Measurements from ENCODE around the gene FKBP2. TPM values are rescaled to one million over a fixed set of nuclear protein-coding genes. Genes with fewer than 3 reads are reported as not detected.

FKBP2 gene
- total RNA-seq, 8 experiments from 2014 or later = 61.8 to 156 (median 85.0) TPM

DNA sequence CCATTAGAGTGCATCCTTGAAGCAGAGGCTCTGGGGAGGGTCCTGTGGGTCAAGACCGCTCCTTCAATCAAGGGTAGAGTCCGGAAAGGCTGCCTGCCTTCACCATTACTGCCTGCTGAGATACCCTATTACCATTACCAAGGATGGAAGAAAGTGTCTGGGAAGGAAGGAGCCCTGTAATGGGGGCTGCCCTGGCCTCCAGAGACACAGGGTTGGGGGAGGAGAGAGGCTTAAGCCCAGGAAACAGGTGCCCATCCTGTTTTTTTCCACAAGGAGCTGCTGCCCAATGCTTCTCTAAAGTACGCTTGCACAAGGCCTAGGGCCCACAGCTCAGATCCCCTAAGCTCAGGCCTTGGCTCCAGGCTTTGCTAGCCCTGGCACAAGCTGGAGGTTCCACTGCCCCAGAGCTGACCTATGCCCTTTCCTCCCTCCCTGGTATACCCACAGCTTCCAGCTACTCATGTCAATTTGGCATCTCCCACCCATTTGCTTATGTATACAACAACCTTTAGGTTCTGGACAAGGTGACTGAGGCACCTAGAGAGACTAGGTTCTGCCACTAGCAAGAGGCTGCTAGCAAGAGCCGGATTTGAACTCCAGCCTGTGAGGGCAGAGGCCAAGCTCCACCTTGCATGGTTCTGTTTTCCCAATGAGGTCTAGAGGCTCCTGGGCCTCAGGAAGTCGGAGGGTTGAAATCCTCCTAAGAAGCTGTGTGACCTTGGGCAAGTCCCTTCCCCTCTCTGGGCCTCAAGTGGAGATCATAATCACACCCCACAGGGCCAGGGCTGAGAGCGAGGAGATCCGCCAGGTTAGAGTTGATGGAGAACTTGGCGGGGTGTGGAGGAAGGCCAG is 8.9 kb downstream of the FKBP2 start:
- in situ Hi-C loops (cut with MboI; ENCODE audit: low pct_unique_long_range_greater_than_20kb in 2 of 9, low sequenced_read_pairs in 9 of 9, unreplicated experiment in 9 of 9) = no loop called here
- H3K4me3 ChIP-seq = no peak overlapping the region
- no peak for ATAC-seq (replicated peaks in 6 of 8)
- 73 to 100% (median 92%) methylated on average over 1 to 7 of the region's 8 CpGs; no CpG with 5 or more reads in 6 of the 10 experiments for WGBS, 10 experiments
- no peak overlapping the region for H3K27ac ChIP-seq
- H3K4me1 ChIP-seq (replicated peaks in 1 of 2) = peaks cover 14 to 29% of the 10 kb centered on the region in 2 donors

DNA sequence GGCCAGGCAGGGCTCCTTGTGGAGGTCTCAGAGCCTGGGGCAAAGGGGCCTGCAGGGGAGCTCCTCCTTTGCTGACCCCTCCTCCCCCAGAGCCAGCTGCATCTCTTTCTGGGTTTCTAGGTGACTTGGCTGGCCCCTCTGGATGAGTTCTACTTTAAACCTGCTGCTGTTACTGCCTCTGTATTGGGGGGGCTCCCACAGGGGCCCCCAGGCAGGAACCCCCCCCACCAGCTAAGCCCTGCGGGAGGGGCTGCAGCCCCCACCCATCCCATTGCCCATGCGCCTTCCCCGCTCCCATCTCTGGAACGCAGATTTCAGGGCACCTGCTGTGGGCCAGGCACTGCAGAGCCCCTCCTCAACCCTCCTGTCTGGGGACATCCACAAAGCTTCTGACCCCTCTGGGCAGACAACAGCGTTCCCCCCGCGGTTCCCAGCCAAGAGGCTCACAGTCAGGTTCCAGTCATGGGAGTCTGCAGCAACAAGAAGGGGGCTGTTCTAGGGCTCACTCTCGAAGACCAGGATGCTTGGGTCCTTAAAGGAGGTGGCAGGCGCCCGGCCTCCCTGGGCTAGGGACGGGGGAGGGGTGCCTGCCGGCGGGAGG is 9.6 kb downstream of the FKBP2 start:
- ATAC-seq (replicated peaks in 6 of 8) = peak in 1 of 8 experiments; percentile 0
- Histone ChIP-seq H3K27ac (peak overlapping the region in 1 of 2 donors; percentile 7), H3K4me3 (peak overlapping the region; percentile 37 to 61 (median 47)), H3K4me1 (replicated peaks in 1 of 2) (peaks cover 14 to 26% of the 10 kb centered on the region in 2 donors)
- 0 to 7% methylated on average over 3 to 5 of the region's 13 CpGs; no CpG with 5 or more reads in 8 of the 10 experiments for WGBS, 10 experiments
- in situ Hi-C loops (cut with MboI; ENCODE audit: low pct_unique_long_range_greater_than_20kb in 2 of 9, low sequenced_read_pairs in 9 of 9, unreplicated experiment in 9 of 9) = no loop called here

DNA sequence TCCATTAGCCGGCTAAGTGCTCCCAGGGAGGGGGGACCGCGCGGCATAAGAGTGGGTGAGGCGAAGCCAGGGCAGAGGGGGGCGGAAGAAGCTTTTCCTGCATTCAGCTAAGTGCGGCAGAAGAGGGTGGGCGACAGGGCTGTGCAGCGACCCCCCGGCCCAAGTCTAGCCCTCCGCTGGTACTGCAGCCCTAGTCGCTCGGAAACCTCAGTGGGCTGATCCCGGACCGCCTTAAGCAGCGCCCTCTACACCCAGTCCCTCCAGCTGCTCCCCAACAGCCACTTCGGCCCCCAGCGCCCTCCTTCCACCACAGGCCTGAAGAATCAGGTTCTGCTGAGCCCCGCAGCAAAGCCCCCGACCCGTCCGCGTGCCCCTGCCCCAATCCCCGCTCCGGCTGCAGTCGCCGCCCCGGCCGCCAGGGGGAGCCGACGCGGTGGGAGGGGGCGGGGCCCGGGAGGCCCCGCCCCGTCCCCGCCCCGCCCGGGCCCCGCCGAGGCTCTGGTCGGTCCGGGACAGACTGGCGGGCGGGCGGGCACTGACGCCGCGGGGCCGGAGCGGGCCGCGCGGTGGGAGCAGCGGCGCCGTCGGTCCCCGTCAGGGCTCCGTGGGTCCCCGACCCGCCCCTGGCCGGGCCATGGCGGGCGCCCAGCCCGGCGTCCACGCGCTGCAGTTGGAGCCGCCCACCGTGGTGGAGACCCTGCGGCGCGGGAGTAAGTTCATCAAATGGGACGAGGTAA is 10.3 kb downstream of the FKBP2 start, which contains the start of gene PLCB3:
Gene PLCB3, plus strand, starts transcription at position 515 of the 737 bp plus-strand sequence. Its CDS starts 120 bp downstream, at position 635.
- peaks cover 14 to 25% of the 10 kb centered on the region in 2 donors for H3K4me1 ChIP-seq (replicated peaks in 1 of 2)
- 0% methylated on average over 1 of the region's 75 CpGs; no CpG with 5 or more reads in 9 of the 10 experiments for WGBS, 10 experiments
- H3K4me3 ChIP-seq = peak within 1 kb of the TSS; percentile 37 to 61 (median 47)
- ATAC-seq (replicated peaks in 6 of 8) = peak; percentile 21 to 56 (median 42)
- in situ Hi-C loops (cut with MboI; ENCODE audit: low pct_unique_long_range_greater_than_20kb in 2 of 9, low sequenced_read_pairs in 9 of 9, unreplicated experiment in 9 of 9) = no loop called here
- H3K27ac ChIP-seq = peak within 1 kb of the TSS in 1 of 2 donors; percentile 7

DNA sequence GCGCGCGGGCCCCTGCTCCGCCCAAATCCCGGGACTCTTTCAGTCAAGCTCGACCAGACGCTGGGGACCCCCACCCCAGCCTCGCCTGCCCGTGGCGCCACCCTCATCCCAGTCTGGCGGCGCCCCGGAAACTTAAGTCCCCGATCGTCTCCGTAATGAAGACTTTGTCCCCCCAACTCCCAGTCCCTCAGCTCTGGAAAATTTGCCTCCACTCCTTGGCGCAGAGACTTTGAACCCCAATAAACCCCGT is 10.8 kb downstream of the FKBP2 start:
- in situ Hi-C loops (cut with MboI; ENCODE audit: low pct_unique_long_range_greater_than_20kb in 2 of 9, low sequenced_read_pairs in 9 of 9, unreplicated experiment in 9 of 9) = no loop called here
- Histone ChIP-seq H3K4me3 (peak overlapping the region; percentile 37 to 61 (median 47)), H3K27ac (no peak overlapping the region), H3K4me1 (replicated peaks in 1 of 2) (peaks cover 14 to 25% of the 10 kb centered on the region in 2 donors)
- ATAC-seq (replicated peaks in 6 of 8) = no peak
- WGBS, 10 experiments = 0% methylated on average over 3 of the region's 18 CpGs; no CpG with 5 or more reads in 9 of the 10 experiments

DNA sequence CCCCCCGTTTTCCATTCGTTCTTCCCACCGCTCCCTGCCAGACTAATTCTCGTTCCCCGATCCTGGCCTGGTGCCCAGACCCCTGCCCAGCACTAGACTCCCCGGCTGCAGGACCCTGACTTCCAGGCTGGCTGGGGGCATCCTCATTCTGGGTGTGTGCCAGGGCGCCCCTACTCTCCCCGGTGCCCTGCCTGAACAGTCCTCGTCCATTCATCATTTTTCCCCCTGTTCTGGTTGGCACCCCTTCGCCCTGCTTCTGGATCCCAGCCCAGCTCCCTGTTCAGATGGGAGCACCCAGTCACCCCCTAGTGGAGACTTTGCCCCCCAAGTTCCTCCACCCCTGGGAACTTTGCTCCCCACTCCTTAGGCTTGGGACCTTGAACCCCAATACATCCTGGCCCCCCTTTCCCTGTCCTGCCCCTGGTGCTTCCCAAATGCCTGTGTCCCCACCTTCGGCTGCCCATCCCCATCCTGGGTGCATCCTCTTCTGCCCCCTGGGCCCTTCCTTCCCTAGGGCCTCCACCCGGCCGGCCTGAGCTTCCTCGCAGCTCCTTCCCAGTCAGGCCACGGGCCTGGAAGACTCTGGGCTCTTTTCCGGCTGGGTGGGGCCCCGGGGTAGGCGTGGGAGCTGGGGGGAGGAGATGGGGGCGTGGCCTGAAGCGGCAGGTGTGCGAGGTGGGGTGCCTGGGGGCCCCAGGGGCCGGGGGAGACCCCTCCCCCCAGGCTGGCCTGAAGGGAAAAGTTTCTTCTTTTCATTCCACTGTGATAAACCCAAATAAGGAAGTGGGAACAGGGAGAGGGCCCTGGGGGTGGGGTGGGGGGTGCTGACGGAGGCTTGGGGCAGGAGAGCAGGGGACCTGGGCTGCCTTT is 11.3 kb downstream of the FKBP2 start:
- ATAC-seq (replicated peaks in 6 of 8) = peak in 3 of 8 experiments; percentile 11 to 38 (median 37)
- in situ Hi-C loops (cut with MboI; ENCODE audit: low pct_unique_long_range_greater_than_20kb in 2 of 9, low sequenced_read_pairs in 9 of 9, unreplicated experiment in 9 of 9) = no loop called here
- Histone ChIP-seq H3K4me1 (replicated peaks in 1 of 2) (peaks cover 14 to 25% of the 10 kb centered on the region in 2 donors), H3K27ac (no peak overlapping the region), H3K4me3 (peak overlapping the region; percentile 37 to 61 (median 47))
- WGBS, 10 experiments = 3 to 18% methylated on average over 4 to 6 of the region's 23 CpGs; no CpG with 5 or more reads in 8 of the 10 experiments

DNA sequence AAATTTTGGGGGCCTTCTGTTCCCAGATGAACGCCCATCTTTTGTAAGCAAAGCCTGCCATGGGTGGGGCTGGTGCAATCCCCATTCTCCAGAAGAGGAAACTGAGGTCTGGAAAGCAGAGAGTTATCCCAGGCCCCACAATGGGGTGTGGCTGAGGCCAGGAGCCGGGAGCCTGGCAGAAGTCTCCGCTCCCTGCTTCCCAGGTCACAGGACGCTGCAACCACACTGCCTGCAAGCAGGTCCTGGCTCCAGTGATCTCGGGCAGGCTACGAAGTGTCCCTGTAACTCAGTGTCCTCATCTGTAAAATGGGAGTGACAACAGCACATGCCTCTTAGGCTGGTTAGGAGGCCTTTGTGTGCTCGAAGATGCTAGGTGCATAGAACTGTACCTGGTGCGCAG is 12.1 kb downstream of the FKBP2 start:
- WGBS, 10 experiments = 61 to 90% (median 85%) methylated on average over 2 to 7 of the region's 8 CpGs; no CpG with 5 or more reads in 5 of the 10 experiments
- H3K4me3 ChIP-seq = no peak overlapping the region
- in situ Hi-C loops (cut with MboI; ENCODE audit: low pct_unique_long_range_greater_than_20kb in 2 of 9, low sequenced_read_pairs in 9 of 9, unreplicated experiment in 9 of 9) = no loop called here
- no peak for ATAC-seq (replicated peaks in 6 of 8)
- peaks cover 8 to 20% of the 10 kb centered on the region in 2 donors for H3K4me1 ChIP-seq (replicated peaks in 1 of 2)
- H3K27ac ChIP-seq = no peak overlapping the region

DNA sequence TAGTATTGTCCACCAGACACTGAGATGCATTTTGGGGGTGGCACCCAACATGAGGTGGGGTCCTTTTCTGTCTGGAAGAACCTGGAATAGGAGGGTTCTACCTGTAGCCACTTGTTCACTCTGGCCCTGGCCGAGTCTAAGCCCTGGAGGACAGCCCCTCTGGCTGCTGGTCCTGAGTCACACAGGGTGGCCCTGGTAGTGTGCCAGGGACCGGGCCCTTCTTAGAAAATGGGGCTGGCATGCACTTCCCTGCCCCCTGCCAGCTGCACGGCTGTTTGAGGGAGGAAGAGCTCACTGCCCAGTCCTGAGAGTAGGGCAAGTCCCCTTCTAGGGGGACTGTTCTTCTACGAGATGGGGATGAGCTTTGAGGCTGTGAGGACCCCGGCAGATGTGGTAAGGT is 12.6 kb downstream of the FKBP2 start:
- ATAC-seq (replicated peaks in 6 of 8) = no peak
- 100% methylated on average over 1 of the region's 5 CpGs; no CpG with 5 or more reads in 9 of the 10 experiments for WGBS, 10 experiments
- in situ Hi-C loops (cut with MboI; ENCODE audit: low pct_unique_long_range_greater_than_20kb in 2 of 9, low sequenced_read_pairs in 9 of 9, unreplicated experiment in 9 of 9) = no loop called here
- Histone ChIP-seq H3K4me3 (no peak overlapping the region), H3K4me1 (replicated peaks in 1 of 2) (peaks cover 8 to 20% of the 10 kb centered on the region in 2 donors), H3K27ac (no peak overlapping the region)

DNA sequence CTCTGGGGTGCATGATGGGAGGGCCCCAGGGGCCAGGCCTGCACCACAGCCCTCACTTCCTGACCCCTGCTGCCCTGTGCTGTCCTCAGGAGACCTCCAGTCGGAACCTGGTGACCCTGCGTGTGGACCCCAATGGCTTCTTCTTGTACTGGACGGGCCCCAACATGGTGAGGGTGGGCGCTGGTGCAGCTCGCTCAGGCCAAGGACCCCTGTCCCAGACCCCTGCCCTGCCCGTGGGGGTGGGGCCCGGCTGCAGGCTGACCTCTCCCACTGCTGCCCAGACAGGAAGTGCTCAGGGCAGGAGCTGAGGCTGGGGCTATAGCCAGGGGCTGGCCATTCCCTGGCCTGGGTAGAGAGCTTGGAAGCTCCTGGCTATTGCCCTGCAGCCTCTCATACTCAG is 13.4 kb downstream of the FKBP2 start:
- Histone ChIP-seq H3K4me3 (no peak overlapping the region), H3K27ac (no peak overlapping the region), H3K4me1 (replicated peaks in 1 of 2) (peaks cover 8 to 17% of the 10 kb centered on the region in 2 donors)
- in situ Hi-C loops (cut with MboI; ENCODE audit: low pct_unique_long_range_greater_than_20kb in 2 of 9, low sequenced_read_pairs in 9 of 9, unreplicated experiment in 9 of 9) = no loop called here
- no peak for ATAC-seq (replicated peaks in 6 of 8)
- WGBS, 10 experiments = 90 to 100% methylated on average over 1 to 2 of the region's 7 CpGs; no CpG with 5 or more reads in 8 of the 10 experiments

DNA sequence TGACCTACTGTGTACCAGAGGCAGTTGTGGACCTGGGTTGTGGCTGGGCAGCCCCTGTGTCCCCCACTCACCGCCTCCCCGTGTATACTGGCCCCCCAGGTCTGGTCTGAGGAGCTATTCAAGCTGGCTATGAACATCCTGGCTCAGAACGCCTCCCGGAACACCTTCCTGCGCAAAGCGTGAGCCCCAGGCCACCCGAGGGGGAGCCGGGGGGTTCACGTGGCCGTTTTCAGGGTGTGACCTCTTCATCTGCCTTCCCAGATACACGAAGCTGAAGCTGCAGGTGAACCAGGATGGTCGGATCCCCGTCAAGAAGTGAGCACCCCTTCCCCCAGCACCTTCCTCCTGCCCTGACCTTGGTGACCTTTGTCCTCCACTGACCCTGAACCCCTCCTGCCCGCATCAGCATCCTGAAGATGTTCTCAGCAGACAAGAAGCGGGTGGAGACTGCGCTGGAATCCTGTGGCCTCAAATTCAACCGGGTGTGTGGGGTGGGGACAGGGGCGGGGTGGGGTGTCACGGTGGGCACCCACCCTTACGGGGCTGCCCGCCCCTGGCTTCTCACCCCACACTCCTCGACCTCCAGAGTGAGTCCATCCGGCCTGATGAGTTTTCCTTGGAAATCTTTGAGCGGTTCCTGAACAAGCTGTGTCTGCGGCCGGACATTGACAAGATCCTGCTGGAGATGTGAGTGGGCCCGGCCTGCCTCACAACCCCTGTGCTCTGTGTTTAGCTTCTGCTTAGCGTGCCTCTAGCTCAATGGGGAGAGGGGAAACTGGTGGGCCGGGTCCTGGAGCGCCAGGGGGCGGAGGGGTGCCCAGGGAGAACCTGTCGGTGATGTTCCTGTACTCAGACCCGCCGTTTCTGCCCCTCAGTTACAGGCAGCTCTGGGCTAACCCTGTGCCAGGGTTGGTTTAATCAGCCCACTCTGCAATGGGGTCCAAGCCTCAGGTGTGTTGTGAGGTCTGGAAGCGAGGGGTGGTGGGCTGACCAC is 14.5 kb downstream of the FKBP2 start:
- ATAC-seq (replicated peaks in 6 of 8) = no peak
- in situ Hi-C loops (cut with MboI; ENCODE audit: low pct_unique_long_range_greater_than_20kb in 2 of 9, low sequenced_read_pairs in 9 of 9, unreplicated experiment in 9 of 9) = no loop called here

DNA sequence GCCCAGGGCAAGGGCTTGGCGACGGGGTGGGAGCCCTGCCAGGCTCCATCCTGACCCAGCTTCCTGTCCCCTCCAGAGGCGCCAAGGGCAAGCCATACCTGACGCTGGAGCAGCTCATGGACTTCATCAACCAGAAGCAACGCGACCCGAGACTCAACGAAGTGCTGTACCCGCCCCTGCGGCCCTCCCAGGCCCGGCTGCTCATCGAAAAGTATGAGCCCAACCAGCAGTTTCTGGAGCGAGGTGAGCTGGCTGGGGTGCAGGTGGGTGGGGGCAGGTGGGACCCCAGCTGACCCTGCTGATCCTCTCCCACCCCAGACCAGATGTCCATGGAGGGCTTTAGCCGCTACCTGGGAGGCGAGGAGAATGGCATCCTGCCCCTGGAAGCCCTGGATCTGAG is 15.4 kb downstream of the FKBP2 start:
- Histone ChIP-seq H3K27ac (no peak overlapping the region), H3K4me3 (no peak overlapping the region), H3K4me1 (replicated peaks in 1 of 2) (peaks cover 2 to 4% of the 10 kb centered on the region in 2 donors)
- in situ Hi-C loops (cut with MboI; ENCODE audit: low pct_unique_long_range_greater_than_20kb in 2 of 9, low sequenced_read_pairs in 9 of 9, unreplicated experiment in 9 of 9) = no loop called here
- ATAC-seq (replicated peaks in 6 of 8) = no peak
- 80 to 100% (median 96%) methylated on average over 1 to 4 of the region's 15 CpGs; no CpG with 5 or more reads in 7 of the 10 experiments for WGBS, 10 experiments

More for the DNA sequence above, 14.5 kb downstream of the FKBP2 start:
- Histone ChIP-seq H3K4me1 (replicated peaks in 1 of 2) (peaks cover 7 to 8% of the 10 kb centered on the region in 2 donors), H3K4me3 (no peak overlapping the region), H3K27ac (no peak overlapping the region)
- WGBS, 10 experiments = 100% methylated on average over 1 to 4 of the region's 35 CpGs; no CpG with 5 or more reads in 6 of the 10 experiments

DNA sequence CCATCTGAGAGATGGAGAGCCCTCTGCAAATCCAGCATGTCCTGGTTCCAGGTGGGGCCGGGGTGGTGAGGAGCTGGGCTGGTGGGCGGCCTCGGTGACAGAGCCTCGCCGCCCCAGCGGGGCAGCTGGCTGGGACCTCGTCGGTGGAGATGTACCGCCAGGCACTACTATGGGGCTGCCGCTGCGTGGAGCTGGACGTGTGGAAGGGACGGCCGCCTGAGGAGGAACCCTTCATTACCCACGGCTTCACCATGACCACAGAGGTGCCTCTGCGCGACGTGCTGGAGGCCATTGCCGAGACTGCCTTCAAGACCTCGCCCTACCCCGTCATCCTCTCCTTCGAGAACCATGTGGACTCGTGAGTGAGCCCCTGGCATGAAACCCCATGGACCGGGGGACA is 17.5 kb downstream of the FKBP2 start:
- H3K4me3 ChIP-seq = no peak overlapping the region
- no peak for ATAC-seq (replicated peaks in 6 of 8)
- in situ Hi-C loops (cut with MboI; ENCODE audit: low pct_unique_long_range_greater_than_20kb in 2 of 9, low sequenced_read_pairs in 9 of 9, unreplicated experiment in 9 of 9) = no loop called here
- 50 to 100% (median 58%) methylated on average over 1 to 4 of the region's 24 CpGs; no CpG with 5 or more reads in 6 of the 10 experiments for WGBS, 10 experiments
- no peak overlapping the region for H3K27ac ChIP-seq
- peaks cover 3 to 4% of the 10 kb centered on the region in 2 donors for H3K4me1 ChIP-seq (replicated peaks in 1 of 2)
